ENCODE data around the gene DNMT3A. TPM values are rescaled to one million over a fixed set of nuclear protein-coding genes. Genes with fewer than 3 reads are reported as not detected.
A peak's percentile ranks its signal among the peaks of the same experiment; 100 is the strongest.

The DNMT3A gene
- total and polyA plus RNA-seq, 2 experiments from 2014 or later = 2.5 to 18.4 TPM

GRCh38 chr2:25331686-25332365 is 9.9 kb downstream of the DNMT3A start:
- Histone ChIP-seq H2AFZ (no peak overlapping the region), H3K9ac (no peak overlapping the region), H3F3A (ENCODE audit: insufficient read depth) (no peaks in the 10 kb centered on the region), H3K4me1 (ENCODE audit: insufficient read depth) (no peaks in the 10 kb centered on the region), H3K27ac (no peak overlapping the region), H4K20me1 (ENCODE audit: insufficient read depth) (no peaks in the 10 kb centered on the region; the same call in 1 of the 2 replicates), H3K4me2 (ENCODE audit: unreplicated experiment) (no peak overlapping the region), H3K9me2 (ENCODE audit: insufficient read depth) (no peaks in the 10 kb centered on the region), H3K79me2 (ENCODE audit: insufficient read depth) (no peaks in the 10 kb centered on the region; the same call in 1 of the 2 replicates), H3K9me3 (ENCODE audit: low read depth) (no peaks in the 10 kb centered on the region), H3K27me3 (replicated peaks; ENCODE audit: insufficient read depth) (no peaks in the 10 kb centered on the region), H3K4me3 (no peak overlapping the region), H3K36me3 (ENCODE audit: low read depth) (0 out of 2 replicates have a peak, but pooled peaks cover 5% of the 10 kb centered on the region)
- WGBS, 2 experiments (ENCODE audit: low coverage in 1 of 2, low lambda C conversion rate in 2 of 2, missing lambda C conversion rate in 2 of 2) = 79 to 83% methylated on average over 21 to 23 of the region's 23 CpGs
- in situ Hi-C loops (cut with MboI) = no loop called here
- DNase-seq = peak; percentile 36
- no peak for TF ChIP-seq EZH2phosphoT487 (IDR thresholded peaks at IDR 0.05; ENCODE audit: insufficient read depth, low read depth)

DNA sequence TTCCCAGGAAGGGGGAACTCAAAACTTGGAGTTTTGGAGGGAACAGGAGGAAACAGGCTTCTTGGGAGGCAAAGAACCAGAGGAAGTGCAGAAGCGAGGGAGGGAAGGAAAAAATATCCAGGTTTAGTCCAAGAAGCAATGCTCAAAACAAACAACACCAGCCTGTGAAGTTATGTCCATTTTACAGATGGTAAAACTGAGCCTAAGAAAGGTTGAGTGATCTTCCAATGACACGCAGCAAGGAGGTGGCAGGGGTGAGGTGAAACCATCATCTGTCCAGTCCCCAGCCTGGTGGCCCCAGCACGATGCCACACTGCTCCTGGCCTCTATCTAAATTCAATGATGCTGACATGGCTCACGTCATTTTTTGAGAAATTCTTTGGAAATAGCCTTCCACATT is 10.8 kb downstream of the DNMT3A start:
- DNase-seq = no peak
- Histone ChIP-seq H3K36me3 (ENCODE audit: low read depth) (0 out of 2 replicates have a peak, but pooled peaks cover 5% of the 10 kb centered on the region), H3K4me1 (ENCODE audit: insufficient read depth) (no peaks in the 10 kb centered on the region), H3K9me3 (ENCODE audit: low read depth) (no peaks in the 10 kb centered on the region), H3F3A (ENCODE audit: insufficient read depth) (no peaks in the 10 kb centered on the region), H3K27ac (no peak overlapping the region), H3K79me2 (ENCODE audit: insufficient read depth) (no peaks in the 10 kb centered on the region; the same call in 1 of the 2 replicates), H3K4me2 (ENCODE audit: unreplicated experiment) (no peak overlapping the region), H3K27me3 (replicated peaks; ENCODE audit: insufficient read depth) (no peaks in the 10 kb centered on the region), H4K20me1 (ENCODE audit: insufficient read depth) (no peaks in the 10 kb centered on the region; the same call in 1 of the 2 replicates), H3K9ac (no peak overlapping the region), H2AFZ (no peak overlapping the region), H3K4me3 (no peak overlapping the region), H3K9me2 (ENCODE audit: insufficient read depth) (no peaks in the 10 kb centered on the region)
- TF ChIP-seq EZH2 (IDR thresholded peaks at IDR 0.05; ENCODE audit: insufficient read depth, poor library complexity, severe bottlenecking) (no peak), EZH2phosphoT487 (IDR thresholded peaks at IDR 0.05; ENCODE audit: insufficient read depth, low read depth) (no peak)
- in situ Hi-C loops (cut with MboI) = no loop called here
- WGBS, 2 experiments (ENCODE audit: low coverage in 1 of 2, low lambda C conversion rate in 2 of 2, missing lambda C conversion rate in 2 of 2) = 94 to 95% methylated on average over 4 of the region's 4 CpGs

DNA sequence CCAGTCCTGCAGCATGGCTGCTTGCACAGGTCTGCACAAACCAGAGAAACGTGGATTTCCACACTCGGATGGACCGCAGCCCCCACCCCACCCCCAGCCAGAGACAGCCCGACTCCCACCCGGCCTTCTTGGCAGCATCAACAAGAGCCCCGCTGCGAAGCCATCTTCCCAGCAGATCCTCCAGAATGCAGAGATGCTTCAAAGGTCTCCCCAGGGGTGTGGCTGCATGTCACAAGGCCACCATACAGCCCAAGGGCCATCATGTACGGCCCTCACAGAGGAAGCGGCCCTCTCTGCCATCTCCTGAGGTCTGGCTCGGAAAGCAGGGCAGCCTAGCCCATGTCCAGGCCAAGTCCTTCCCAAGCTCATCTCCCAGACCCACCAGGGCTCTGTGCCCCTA is 11.5 kb downstream of the DNMT3A start:
- Histone ChIP-seq H3K4me2 (ENCODE audit: unreplicated experiment) (no peak overlapping the region), H3K36me3 (ENCODE audit: low read depth) (0 out of 2 replicates have a peak, but pooled peaks cover 5% of the 10 kb centered on the region), H3K9me3 (ENCODE audit: low read depth) (no peaks in the 10 kb centered on the region), H3K9me2 (ENCODE audit: insufficient read depth) (no peaks in the 10 kb centered on the region), H3K27ac (no peak overlapping the region), H3K4me1 (ENCODE audit: insufficient read depth) (no peaks in the 10 kb centered on the region), H3K9ac (no peak overlapping the region), H3K79me2 (ENCODE audit: insufficient read depth) (no peaks in the 10 kb centered on the region; the same call in 1 of the 2 replicates), H4K20me1 (ENCODE audit: insufficient read depth) (no peaks in the 10 kb centered on the region; the same call in 1 of the 2 replicates), H3K27me3 (replicated peaks; ENCODE audit: insufficient read depth) (no peaks in the 10 kb centered on the region), H3K4me3 (no peak overlapping the region), H2AFZ (no peak overlapping the region), H3F3A (ENCODE audit: insufficient read depth) (no peaks in the 10 kb centered on the region)
- WGBS, 2 experiments (ENCODE audit: low coverage in 1 of 2, low lambda C conversion rate in 2 of 2, missing lambda C conversion rate in 2 of 2) = 76 to 77% methylated on average over 10 of the region's 10 CpGs
- in situ Hi-C loops (cut with MboI) = no loop called here
- no peak for DNase-seq
- TF ChIP-seq EZH2phosphoT487 (IDR thresholded peaks at IDR 0.05; ENCODE audit: insufficient read depth, low read depth) = no peak
- TF ChIP-seq EZH2 (IDR thresholded peaks at IDR 0.05; ENCODE audit: insufficient read depth, poor library complexity, severe bottlenecking) = no peak

- Histone ChIP-seq H3K27ac (no peak overlapping the region), H3K9me2 (ENCODE audit: insufficient read depth) (no peaks in the 10 kb centered on the region), H3F3A (ENCODE audit: insufficient read depth) (no peaks in the 10 kb centered on the region), H3K4me3 (no peak overlapping the region), H2AFZ (no peak overlapping the region), H3K9ac (no peak overlapping the region), H3K36me3 (ENCODE audit: low read depth) (0 out of 2 replicates have a peak, but pooled peaks cover 5% of the 10 kb centered on the region), H3K79me2 (ENCODE audit: insufficient read depth) (no peaks in the 10 kb centered on the region; the same call in 1 of the 2 replicates), H3K4me2 (ENCODE audit: unreplicated experiment) (no peak overlapping the region), H3K9me3 (ENCODE audit: low read depth) (no peaks in the 10 kb centered on the region), H4K20me1 (ENCODE audit: insufficient read depth) (no peaks in the 10 kb centered on the region; the same call in 1 of the 2 replicates), H3K27me3 (replicated peaks; ENCODE audit: insufficient read depth) (no peaks in the 10 kb centered on the region), H3K4me1 (ENCODE audit: insufficient read depth) (no peaks in the 10 kb centered on the region)
- TF ChIP-seq EZH2phosphoT487 (IDR thresholded peaks at IDR 0.05; ENCODE audit: insufficient read depth, low read depth) (no peak), EZH2 (IDR thresholded peaks at IDR 0.05; ENCODE audit: insufficient read depth, poor library complexity, severe bottlenecking) (no peak)
- 80 to 81% methylated on average over 23 to 27 of the region's 27 CpGs for WGBS, 2 experiments (ENCODE audit: low coverage in 1 of 2, low lambda C conversion rate in 2 of 2, missing lambda C conversion rate in 2 of 2)
- in situ Hi-C loops (cut with MboI) = no loop called here
- no peak for DNase-seq
Observed at GRCh38 chr2:25328152-25329085, 13.3 kb downstream of the DNMT3A start.
